Suprapubic skin (tissue), 4 donors: ENCODE measurements around the gene GRM7. TPM values are rescaled to one million over a fixed set of nuclear protein-coding genes. Genes with fewer than 3 reads are reported as not detected.

ENCODE experiments used
- DNase-seq, 2 donors: peaks; one replicate each; pipeline ENCODE4 v3.0.0-alpha.2; 2019; ENCODE audit warnings: low spot score in 2 of 2
- H3K27ac ChIP-seq: fragments of 200-600 bp; sonication (generic); one replicate; pipeline ENCODE4 v1.5.1; 2019
- H3K27me3 ChIP-seq: fragments of 200-600 bp; sonication (generic); one replicate; pipeline ENCODE4 v1.5.1; 2019
- H3K36me3 ChIP-seq: fragments of 200-600 bp; sonication (generic); one replicate; pipeline ENCODE4 v1.5.1; 2019
- H3K4me1 ChIP-seq: fragments of 200-600 bp; sonication (generic); one replicate; pipeline ENCODE4 v1.5.1; 2019
- H3K4me3 ChIP-seq: fragments of 200-600 bp; sonication (generic); one replicate; pipeline ENCODE4 v1.5.1; 2019; ENCODE audit warnings: mild to moderate bottlenecking
- H3K9me3 ChIP-seq: fragments of 200-600 bp; sonication (generic); one replicate; pipeline ENCODE4 v1.5.1; 2019
- EP300 ChIP-seq: sonication (generic); formaldehyde crosslinking; IDR thresholded peaks from one replicate; pipeline ENCODE4 v1.6.1; 2017; ENCODE audit warnings: antibody characterized with exemption
- POLR2A ChIP-seq, 2 donors: fragments of 450-650 bp; IDR thresholded peaks; one replicate each; pipeline ENCODE4 v1.6.1; 2017; ENCODE audit warnings: antibody characterized with exemption in 2 of 2, mild to moderate bottlenecking in 2 of 2, moderate library complexity in 2 of 2
- POLR2AphosphoS5 ChIP-seq, 3 donors: sonication (generic); formaldehyde crosslinking; IDR thresholded peaks; one replicate each; pipeline ENCODE4 v1.6.1; 2017; ENCODE audit warnings: antibody characterized with exemption in 3 of 3
- WGBS: methylation state at CpG from one replicate; pipeline ENCODE4 v1.1.5; 2018; 5-methylcytosine and 5-hydroxymethylcytosine counted together
- total RNA-seq, 4 donors: library from RNA; depleted of rRNA; stranded (reverse); fragments of >200 nt; gene quantifications; one replicate each; pipeline ENCODE4 v1.1.0, GENCODE V29; 2016
- TF ChIP-seq, protein P1 (sequence below), 2 donors: fragments of 200-600 bp in 1 of 2; fragments of 450-650 bp in 1 of 2; sonication (generic) in 1 of 2; IDR thresholded peaks; one replicate each; pipeline ENCODE4 v1.5.1; 2016 to 2019; ENCODE audit warnings: antibody characterized with exemption in 2 of 2, mild to moderate bottlenecking in 1 of 2, moderate library complexity in 1 of 2

Gene GRM7
- total RNA-seq, 4 donors from 2014 or later = 0.21 to 0.48 TPM; not detected in 2

DNA sequence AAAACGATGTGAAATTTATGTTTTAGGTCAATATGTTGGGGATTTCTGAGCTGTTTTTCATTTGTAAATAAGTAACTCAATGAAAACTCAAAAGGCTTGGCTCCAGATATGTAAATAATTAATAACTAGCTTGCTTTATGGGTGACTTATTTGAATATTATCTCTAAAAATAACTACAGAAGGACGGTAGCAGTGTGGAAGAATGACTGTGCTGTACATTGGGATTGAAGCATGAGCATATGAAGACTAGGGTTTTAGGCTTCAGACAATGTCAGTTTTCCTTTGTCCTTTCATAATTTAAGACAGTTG is 343.9 kb downstream of the GRM7 start:
- DNase-seq = no peak
- 49% methylated on average over 2 of the region's 2 CpGs for WGBS
- no peaks in the 10 kb centered on the region for H3K36me3 ChIP-seq
- TF ChIP-seq EP300 (no peak), POLR2AphosphoS5 (IDR thresholded peaks at IDR 0.05) (no peak), POLR2A (IDR thresholded peaks at IDR 0.05) (no peak)
- no peak overlapping the region for H3K27ac ChIP-seq
- no peak overlapping the region for H3K4me3 ChIP-seq
- no peaks in the 10 kb centered on the region for H3K27me3 ChIP-seq
- H3K9me3 ChIP-seq = no peaks in the 10 kb centered on the region
- H3K4me1 ChIP-seq = peaks cover 16% of the 10 kb centered on the region

DNA sequence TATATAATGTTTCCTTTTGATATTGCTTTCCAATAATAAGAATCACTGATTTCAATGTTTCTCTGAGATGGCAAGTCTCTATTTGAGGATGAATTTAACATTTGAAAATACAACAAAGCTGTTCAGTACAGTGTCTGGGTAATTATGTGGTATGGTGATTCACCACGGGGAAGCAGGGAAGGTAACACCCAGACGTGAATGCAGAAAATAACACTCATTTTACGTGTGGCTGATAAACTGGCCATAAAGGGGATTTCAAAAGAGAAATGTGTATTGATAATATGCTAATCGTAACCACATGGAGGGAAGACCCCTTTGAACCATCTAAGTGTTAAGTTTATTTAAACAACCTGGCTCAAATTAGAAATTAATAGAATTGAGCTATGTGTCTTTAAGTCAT is 344.6 kb downstream of the GRM7 start:
- Histone ChIP-seq H3K27me3 (no peaks in the 10 kb centered on the region), H3K36me3 (no peaks in the 10 kb centered on the region), H3K4me3 (peak overlapping the region; percentile 25), H3K9me3 (no peaks in the 10 kb centered on the region), H3K27ac (no peak overlapping the region), H3K4me1 (peaks cover 16% of the 10 kb centered on the region)
- TF ChIP-seq, protein P1, sequence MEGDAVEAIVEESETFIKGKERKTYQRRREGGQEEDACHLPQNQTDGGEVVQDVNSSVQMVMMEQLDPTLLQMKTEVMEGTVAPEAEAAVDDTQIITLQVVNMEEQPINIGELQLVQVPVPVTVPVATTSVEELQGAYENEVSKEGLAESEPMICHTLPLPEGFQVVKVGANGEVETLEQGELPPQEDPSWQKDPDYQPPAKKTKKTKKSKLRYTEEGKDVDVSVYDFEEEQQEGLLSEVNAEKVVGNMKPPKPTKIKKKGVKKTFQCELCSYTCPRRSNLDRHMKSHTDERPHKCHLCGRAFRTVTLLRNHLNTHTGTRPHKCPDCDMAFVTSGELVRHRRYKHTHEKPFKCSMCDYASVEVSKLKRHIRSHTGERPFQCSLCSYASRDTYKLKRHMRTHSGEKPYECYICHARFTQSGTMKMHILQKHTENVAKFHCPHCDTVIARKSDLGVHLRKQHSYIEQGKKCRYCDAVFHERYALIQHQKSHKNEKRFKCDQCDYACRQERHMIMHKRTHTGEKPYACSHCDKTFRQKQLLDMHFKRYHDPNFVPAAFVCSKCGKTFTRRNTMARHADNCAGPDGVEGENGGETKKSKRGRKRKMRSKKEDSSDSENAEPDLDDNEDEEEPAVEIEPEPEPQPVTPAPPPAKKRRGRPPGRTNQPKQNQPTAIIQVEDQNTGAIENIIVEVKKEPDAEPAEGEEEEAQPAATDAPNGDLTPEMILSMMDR (IDR thresholded peaks at IDR 0.05) = no peak
- TF ChIP-seq POLR2AphosphoS5 (IDR thresholded peaks at IDR 0.05) (no peak), EP300 (no peak), POLR2A (IDR thresholded peaks at IDR 0.05) (no peak)
- whole genome bisulfite sequencing = 46% methylated on average over 4 of the region's 4 CpGs
- no peak for DNase-seq

DNA sequence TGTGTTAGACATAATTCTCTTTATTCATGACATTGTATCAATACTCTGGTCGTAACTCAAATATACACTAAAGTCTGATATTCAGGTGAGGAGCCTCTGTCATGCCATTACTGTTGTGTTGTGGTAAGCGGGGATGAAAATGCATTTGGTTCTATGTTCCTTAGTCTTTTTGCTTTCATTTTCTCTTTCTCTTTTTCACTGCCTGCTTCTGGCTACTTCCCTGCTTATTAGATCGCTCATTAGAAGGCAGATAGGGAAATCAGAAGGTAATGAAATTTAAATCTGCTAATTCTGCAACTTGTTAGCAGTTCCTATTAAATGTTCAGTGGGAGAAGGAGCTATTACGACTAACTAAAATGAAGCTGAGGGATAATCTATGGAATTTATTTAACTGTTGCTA is 345.0 kb downstream of the GRM7 start:
- Histone ChIP-seq H3K27me3 (no peaks in the 10 kb centered on the region), H3K4me3 (peak overlapping the region; percentile 25), H3K4me1 (peaks cover 16% of the 10 kb centered on the region), H3K27ac (no peak overlapping the region), H3K36me3 (no peaks in the 10 kb centered on the region), H3K9me3 (no peaks in the 10 kb centered on the region)
- 51% methylated on average over 4 of the region's 4 CpGs for WGBS
- DNase-seq = no peak
- TF ChIP-seq POLR2A (IDR thresholded peaks at IDR 0.05) = no peak
- no peak for TF ChIP-seq POLR2AphosphoS5 (IDR thresholded peaks at IDR 0.05)
- TF ChIP-seq, protein P1 (IDR thresholded peaks at IDR 0.05) = no peak
- TF ChIP-seq EP300 = no peak

DNA sequence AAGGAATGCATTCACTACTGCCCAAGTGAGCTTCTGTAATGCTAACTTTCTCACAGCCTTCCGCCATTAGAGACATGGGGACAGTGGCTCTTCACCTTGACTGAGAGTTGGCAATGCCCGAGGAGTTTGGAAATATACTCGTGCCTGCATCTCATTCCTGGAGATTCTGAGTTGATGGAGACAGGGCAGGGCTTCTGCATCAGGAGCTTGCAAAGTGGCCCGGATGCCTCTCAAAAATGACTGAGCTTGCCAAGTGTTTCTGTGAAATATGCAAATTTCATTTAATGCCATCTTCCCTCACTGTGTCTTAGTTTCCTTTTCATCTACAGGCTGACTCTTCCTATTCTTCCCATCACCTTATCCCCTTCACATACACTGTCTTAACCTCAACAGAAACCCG is 346.2 kb downstream of the GRM7 start:
- 79% methylated on average over 5 of the region's 5 CpGs for WGBS

DNA sequence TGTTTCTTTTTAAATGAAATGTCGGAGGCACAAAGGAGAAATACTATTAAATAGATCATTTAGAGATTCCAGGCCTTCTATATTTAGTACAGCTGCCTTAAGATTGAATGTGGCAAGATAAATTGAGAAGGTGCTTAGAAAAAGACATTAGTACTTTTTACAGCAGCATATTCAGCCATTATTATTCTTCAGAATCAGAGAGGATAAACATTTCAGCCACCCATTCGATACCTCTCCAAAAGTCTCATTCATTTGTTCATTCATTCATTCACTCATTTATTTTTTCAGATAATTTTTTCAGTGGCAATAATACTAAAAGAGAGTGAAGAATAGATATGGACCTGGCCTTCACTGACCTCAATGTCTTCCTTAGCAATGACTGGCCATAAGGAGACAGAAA is 347.0 kb downstream of the GRM7 start:
- peaks cover 16% of the 10 kb centered on the region for H3K4me1 ChIP-seq
- DNase-seq = no peak
- no peak overlapping the region for H3K27ac ChIP-seq
- H3K9me3 ChIP-seq = no peaks in the 10 kb centered on the region
- TF ChIP-seq POLR2A (IDR thresholded peaks at IDR 0.05) (no peak), EP300 (no peak), POLR2AphosphoS5 (IDR thresholded peaks at IDR 0.05) (no peak)
- TF ChIP-seq, protein P1 (IDR thresholded peaks at IDR 0.05) = no peak
- no peak overlapping the region for H3K4me3 ChIP-seq
- 91% methylated on average over 2 of the region's 2 CpGs for WGBS
- no peaks in the 10 kb centered on the region for H3K27me3 ChIP-seq
- no peaks in the 10 kb centered on the region for H3K36me3 ChIP-seq

More for the DNA sequence above, 346.2 kb downstream of the GRM7 start:
- peaks cover 16% of the 10 kb centered on the region for H3K4me1 ChIP-seq
- no peak overlapping the region for H3K27ac ChIP-seq
- H3K4me3 ChIP-seq = no peak overlapping the region
- no peaks in the 10 kb centered on the region for H3K9me3 ChIP-seq
- no peak for TF ChIP-seq POLR2A (IDR thresholded peaks at IDR 0.05)
- no peaks in the 10 kb centered on the region for H3K27me3 ChIP-seq
- no peaks in the 10 kb centered on the region for H3K36me3 ChIP-seq
- no peak for DNase-seq

DNA sequence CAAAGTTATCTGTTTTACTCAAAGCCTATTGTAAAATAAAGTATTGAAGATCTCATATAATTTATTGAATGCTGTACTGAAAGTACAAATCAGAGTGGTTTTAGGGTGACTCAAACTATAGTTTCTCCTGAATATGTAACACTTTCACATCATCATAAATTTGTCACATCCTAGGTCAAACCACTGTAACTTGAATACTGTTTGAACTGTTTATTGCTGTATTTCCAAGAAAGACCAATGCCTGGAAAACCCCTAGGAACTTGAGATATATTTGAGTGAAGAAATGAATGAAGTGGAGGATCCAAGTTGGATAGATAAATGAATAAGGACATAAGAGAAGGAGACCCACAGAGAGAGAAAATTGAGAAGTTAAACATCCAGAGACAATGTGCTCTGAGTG is 348.2 kb downstream of the GRM7 start:
- Histone ChIP-seq H3K9me3 (no peaks in the 10 kb centered on the region), H3K27ac (no peak overlapping the region), H3K36me3 (no peaks in the 10 kb centered on the region), H3K4me1 (peaks cover 16% of the 10 kb centered on the region), H3K4me3 (no peak overlapping the region), H3K27me3 (no peaks in the 10 kb centered on the region)
- TF ChIP-seq POLR2A (IDR thresholded peaks at IDR 0.05) = no peak
- TF ChIP-seq EP300 = no peak
- TF ChIP-seq, protein P1 (IDR thresholded peaks at IDR 0.05) = no peak
- TF ChIP-seq POLR2AphosphoS5 (IDR thresholded peaks at IDR 0.05) = no peak
- DNase-seq = no peak
